Stimulated activated CD4-positive, alpha-beta T cell treated with anti-CD3 and anti-CD28 coated beads, Interleukin-15, amount 100 ng/mL, for 24 hours (primary cell): ENCODE data around the gene DOCK4.

Source experiments
- DNase-seq: peaks from one replicate; pipeline ENCODE4 v3.0.0-alpha.2; 2020

The DOCK4 gene

DNA sequence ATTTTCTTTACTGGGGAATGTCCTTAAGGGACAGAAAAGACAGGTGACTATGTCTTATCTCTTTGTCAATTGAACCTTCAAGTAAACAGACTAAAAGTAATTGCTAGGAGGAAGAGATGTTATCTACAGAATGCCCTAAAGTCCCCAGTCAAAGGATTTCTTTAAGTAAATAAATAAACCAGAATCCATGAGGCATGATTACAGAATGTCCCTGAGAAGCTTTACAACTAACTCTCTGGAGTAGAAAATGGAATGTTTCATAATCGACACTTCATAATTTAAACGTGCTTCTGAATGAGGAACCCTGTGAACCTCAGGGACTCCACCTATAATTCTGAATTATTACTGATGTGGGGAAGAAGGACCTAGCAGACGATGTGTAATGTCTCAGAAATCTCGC lies 456.0 kb downstream of the DOCK4 start:
- no peak for DNase-seq

DNA sequence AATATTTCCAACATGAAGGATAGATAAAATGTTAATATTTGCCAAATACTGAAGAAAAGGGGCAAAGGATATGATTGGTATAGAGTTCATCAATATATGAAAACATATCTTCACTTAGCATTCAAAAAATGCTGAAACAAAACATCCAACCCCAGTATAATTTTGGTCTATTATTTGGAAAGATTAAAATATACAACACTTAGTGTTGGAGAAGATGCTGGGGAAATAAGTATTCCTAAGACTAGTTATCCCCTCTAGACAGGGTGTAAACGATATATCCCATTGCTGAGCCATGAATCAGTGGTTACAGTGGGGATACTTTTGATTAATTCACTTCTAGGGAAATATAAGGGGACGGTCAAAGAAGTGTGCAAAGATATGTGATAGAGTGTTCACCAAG lies 456.6 kb downstream of the DOCK4 start:
- no peak for DNase-seq

DNA sequence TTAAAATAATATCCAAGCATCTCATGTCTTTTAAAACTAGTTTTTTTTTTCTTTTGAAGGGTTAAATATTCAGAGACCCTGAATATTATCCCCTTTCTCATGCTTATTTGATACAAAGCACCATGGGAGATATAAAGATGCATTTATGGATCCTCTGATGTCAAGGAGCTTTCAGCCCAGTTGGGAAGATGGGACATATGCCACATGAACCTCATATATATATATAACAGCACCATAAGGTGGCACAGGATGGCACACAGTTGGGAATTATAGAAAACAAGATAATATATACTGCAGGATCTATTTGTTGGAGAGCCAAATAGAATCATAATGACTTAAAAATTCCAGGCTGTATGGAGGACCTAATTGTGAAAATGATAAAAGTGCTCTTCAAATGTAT lies 458.5 kb downstream of the DOCK4 start:
- DNase-seq, result no peak

GRCh38 chr7:111746950-111747349 lies 459.2 kb downstream of the DOCK4 start:
- DNase-seq, result no peak

GRCh38 chr7:111744501-111745155 lies 461.6 kb downstream of the DOCK4 start:
- DNase-seq, result no peak

- no peak for DNase-seq
Observed at GRCh38 chr7:111743244-111743847, 462.9 kb downstream of the DOCK4 start.

DNA sequence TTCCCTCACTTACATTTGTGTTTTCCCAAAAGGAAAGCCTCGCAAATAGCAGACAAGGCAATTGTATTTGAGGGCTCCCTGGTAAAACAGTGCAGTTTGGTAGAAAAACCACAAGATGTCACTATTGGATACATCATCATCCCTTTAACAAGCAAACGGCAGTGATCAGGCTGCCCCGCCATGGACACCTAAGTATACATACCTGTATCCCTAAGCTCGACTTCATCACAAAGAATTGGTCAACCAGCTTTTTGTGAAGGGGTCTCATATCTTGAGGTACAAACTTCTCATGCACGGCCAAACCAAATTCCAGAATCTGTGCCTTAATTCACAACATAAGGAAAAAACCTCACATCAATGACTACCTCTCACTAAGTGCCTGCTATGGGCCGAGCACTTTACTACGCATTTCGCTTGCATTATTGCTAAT lies 464.4 kb downstream of the DOCK4 start:
- peak; percentile 48 for DNase-seq

GRCh38 chr7:111740942-111741341 lies 465.3 kb downstream of the DOCK4 start:
- no peak for DNase-seq

- DNase-seq, result no peak
Observed at GRCh38 chr7:111736552-111736874, 469.7 kb downstream of the DOCK4 start.

DNA sequence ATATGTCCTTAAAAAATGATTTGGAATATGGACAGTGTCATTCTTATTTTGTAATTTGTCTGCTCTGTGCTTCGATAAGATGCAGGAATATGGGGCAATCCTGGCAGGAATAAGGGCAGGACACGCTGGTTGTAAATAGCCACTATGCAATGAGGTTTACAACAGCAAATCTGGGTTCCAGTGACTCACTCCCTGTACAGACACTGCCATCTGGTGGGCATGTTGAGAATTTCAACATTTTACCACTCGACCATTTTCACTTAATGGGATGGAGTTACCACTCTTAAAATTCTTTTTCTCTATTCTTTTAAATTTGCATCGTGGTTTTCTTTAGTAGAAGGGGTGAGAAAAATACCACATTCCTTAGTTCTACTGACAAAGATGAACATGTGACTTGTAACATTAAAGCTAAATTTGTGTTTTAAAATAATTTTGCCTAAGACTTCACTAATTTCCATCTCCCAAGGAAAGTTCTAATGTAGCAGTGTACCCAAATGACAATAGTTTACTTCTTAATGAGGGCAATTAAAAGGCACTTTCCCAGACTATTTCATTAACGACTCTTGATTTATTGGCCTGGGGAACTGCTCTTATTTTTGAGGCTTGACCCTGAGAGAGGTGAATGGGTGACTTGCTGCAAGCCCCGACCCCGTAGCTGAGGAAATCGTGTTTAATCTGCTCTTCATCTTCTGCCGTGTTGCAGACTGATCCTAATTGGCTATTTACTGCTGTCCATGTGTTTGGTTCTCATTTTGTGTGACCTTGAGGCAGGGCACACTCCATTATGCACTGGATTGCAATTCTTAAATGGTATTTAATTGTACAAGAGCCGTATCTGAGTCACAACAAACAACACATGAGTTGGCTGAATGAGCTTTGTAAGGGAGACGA lies 470.3 kb downstream of the DOCK4 start:
- DNase-seq, result peak; percentile 54

- DNase-seq, result no peak
Observed at GRCh38 chr7:111734954-111735660, 471.1 kb downstream of the DOCK4 start.

GRCh38 chr7:111732923-111733322 lies 473.3 kb downstream of the DOCK4 start:
- DNase-seq, result no peak

DNA sequence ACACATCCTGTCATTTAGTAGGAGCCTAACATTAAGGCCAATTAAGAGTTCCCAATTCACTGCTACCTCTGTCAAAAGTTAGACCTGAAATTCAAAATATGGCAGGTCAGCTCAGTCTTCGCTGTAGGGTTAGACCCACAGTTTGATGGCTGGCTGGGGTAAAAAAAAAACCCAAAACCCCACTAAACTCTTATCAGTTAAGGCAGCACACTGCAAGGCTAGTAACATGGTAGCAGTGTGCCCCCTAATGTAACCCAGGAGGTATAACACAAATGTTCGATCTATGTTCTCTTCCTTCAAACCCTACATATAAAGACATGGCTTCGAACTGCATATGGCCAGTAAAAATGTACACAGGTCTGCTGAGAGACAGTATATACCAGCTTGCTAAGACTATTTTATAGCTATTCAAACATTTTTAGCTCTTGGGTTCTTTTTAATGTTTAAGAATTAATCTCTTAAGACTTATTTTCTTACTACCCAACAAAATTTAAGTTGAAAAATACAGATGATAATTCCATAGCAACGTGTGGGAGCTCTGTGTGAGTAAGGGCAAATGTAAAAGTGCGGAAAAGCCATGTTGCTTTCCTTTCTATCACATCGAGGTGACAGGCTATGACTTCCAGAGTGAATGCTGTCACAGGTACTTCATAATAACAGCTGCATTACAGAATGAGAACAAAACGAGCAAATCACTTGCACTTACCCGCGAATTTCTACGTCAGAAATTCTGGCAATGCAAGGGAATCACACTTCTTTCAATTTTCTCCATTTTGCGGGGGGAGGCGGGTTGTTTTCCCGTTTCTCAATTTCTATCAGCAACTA lies 475.5 kb downstream of the DOCK4 start:
- DNase-seq, result no peak

GRCh38 chr7:111730057-111730456 lies 476.1 kb downstream of the DOCK4 start:
- no peak for DNase-seq

GRCh38 chr7:111729483-111729882 lies 476.7 kb downstream of the DOCK4 start:
- no peak for DNase-seq

- no peak for DNase-seq
Observed at GRCh38 chr7:111728635-111728995, 477.6 kb downstream of the DOCK4 start.

DNA sequence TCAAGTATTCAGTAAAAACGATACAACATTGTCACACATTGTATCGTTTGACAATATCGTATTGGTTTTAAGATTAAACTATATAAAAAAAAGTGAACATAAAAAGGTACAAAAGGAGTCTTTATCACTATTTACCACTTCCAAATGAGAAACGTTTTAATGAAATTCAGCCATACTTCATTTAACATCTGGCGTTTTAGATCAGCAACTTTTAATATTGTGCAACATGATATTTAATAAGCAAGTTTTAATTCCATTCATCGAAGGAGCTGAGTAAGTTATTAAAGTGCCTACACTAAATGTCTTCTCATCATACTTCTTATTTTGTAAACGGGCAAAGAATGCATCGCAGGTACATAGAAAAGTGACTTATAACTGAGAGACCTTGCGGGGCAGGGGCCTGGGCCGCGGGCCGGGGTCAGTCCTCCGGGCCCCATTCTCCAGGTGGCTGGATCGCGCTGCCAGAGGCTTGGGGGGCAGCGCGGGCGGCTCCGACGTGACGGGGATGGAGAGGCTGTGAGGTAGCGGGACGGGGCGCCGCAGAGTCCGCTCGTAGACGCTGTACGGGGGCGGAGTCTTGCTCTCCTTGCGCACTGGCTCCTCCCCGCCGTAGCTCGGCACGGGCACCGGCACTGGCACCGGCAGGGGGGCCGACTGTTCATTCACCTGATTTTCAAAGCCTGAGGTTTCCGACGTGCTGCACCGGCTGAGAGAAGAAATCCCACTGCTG lies 478.1 kb downstream of the DOCK4 start:
- peak; percentile 8 for DNase-seq

DNA sequence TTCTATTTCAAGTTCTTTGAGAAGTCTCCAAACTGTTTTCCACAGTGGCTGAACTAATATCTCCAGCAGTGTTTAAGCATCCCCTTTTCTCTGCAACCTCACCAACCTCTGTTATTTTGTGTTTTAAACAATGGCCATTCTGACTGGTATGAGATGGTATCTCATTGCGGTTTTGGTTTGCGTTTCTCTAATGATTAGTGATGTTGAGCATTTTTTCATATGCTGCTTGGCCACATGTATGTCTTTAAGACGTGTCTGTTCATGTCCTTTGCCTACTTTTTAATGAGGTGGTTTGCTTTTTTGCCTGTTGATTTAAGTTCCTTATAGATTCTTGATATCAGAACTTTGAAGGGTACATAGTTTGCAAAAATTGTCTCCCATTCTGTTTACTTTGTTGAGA lies 487.3 kb downstream of the DOCK4 start:
- no peak for DNase-seq

DNA sequence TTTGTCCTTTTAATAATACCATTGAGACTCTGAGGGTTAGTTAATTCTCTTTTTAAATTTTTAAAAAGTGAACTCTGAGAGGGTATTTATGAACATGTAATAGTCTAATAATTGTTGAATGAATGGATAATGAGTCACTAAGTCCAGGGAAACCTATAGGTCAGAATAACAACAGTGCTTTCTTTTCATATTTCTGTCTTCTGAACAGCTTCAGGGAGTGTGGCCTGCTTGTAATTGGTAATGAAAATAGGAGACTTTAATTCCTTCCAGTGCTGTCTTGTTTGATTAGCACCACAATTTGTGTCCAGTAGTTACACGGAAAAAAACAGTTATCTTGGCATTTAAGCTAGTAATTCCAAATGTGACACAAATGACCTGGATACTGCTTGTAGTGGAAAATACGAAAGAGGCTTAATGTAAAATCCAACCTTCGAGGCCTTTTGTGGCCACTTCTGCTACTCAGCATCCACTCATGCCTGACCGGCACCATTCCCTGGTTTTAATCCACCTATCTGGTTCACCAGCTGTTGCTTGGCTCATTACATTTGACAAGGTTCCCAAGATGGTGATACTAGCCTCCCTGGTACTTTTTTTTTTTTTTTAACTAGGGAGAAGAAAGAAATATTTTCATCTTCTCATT lies 494.7 kb downstream of the DOCK4 start:
- no peak for DNase-seq

DNA sequence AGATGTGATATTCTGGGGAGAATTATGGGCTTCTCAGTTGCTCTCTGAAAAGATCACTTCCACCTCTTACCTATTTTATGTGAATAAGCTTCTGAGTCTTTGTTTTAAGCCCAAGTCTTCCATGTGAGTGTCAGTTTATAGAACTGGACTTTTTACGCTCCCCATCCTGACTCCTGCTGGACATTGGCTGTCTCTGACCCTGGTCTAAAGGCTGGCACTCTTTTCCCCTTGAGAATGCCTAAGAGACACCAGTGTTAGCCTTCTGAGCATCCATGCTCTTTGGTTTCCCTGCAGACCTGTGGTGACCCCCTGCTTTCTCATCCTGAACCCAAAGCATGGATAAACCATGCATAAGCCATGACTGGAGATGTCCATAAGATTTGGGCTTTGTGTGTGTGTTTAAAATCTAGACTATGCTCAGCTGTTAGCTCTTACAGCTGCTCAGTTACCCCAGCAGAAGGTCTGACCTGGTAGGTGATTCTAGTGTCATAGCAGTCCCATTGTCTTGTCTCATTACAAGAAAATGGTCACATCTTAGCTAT lies 495.3 kb downstream of the DOCK4 start:
- no peak for DNase-seq

DNA sequence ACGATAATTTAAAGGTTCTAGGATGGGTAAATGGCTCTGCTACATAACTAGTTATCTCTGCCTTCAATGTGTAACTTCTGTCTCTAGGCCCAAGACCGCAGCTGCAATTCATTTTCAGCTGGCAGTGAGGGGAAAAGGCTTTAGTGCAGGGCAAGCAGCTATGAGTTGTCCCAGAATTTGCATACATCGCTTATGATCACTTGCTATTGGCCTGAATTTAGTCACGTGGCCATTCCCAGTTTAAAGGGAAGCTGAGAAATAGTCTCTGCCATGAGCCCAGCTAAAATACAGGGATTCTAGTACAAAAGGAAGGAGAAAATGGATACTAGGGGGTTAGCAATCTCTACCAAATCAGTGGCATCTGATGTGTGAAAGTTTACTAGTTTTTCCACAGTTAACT lies 498.1 kb downstream of the DOCK4 start:
- DNase-seq, result no peak
